HG03045 (cell line): Measurements from ENCODE around the gene AVPR2.

Source experiments
- ATAC-seq: cut with Tn5 transposase; IDR thresholded peaks from one replicate; pipeline ENCODE4 v1.9.1; 2021; ENCODE audit warnings: mild to moderate bottlenecking, moderate library complexity; ENCODE audit not compliant: unreplicated experiment

The AVPR2 gene

DNA sequence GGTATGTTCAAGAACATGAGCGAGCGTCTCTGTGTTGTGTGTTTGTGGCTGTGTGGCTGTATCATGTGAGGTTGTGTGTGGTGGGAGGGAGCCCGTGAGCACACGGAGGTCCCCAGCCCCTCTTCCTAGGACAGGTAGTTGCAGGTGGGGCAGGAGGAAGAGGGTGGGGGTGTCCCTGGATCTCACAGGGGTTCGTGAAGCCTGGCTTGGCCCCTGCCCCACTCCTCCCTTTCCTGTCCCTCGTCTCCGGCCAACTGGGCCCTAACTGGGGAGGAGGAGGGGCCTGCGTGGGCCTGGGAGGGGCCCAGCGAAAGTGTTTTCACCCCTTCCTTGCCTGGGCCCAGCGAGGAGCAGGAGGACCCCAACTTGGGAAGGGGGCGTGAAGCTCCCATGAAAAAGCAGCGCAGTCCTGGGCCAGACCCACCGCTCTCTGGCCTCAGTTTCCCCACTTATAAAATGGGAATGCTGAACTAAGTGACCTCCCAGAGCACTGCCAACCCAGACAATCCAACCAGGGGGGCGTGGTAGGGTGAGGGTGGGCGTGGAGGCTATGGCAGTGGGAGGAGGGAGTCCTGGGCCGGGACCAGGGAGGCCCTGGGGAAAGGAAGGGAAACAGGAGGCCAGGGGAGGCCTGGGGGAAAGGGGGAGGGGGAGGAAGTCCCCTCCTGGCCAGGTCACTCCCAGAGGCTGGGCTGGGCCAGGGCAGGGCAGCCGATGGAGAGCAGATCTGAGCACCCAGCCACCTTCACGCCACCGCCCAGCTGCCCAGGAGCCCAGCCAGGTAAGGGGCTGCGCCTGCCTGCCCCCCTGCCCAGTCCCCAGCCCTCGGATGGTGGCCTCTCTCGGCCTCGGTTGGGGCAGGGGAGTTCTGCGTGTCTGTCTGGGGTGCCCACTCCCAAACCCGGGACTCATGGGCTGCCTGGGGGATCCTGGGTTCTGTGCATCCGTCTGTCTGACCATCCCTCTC, at the start of gene AVPR2:
AVPR2 (plus strand) TSS at position 683 of the 967 bp plus-strand sequence. CDS start 473 bp downstream, outside the sequence.
- ATAC-seq = no peak

DNA sequence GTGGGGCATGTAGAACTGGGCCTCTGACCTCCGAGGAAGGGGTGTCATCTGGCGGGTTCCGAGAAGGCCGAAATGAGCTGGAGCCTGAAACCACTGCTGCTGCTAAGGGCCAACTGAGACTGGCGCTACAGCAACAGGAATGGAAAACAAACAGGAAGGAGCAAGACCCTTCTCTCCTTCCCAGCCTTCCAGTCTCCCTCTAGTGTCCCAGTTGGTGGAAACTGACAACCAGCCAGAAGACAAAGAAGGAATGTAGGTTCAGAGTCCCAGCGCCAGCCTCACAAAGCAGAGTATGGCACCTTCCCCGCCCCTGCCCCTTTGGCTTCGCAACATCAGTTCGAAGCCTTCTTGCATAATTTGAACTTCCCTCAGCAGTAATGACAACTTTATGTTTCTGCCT, 49.8 kb upstream of the AVPR2 start:
- no peak for ATAC-seq

DNA sequence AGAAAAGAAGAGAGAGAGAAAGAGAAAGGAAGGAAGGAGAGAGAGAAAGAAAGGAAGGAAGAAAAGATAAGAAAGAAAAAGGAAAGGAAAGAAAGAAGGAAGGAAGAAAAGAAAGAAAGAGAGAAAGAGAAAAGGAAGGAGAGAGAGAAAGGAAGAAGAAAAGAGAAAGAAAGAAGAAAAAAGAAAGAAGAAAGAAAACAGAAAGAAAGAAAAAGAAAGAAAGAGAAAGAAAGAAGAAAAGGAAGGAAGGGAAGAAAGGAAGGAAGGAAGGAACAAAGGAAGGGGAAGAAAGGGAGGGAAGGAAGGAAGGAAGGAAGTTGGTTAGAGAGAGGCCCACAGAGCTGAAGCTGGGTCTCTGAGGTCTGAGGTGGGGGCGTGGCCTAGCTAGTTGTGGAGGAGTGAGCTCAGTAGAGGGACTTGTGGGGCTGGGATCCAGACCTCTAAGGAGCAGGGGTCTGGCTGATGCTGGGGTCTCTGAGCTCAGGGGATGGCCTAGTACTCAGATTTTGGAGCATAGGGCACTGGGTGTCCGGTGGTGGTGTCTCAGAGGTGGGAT, 47.0 kb upstream of the AVPR2 start:
- no peak for ATAC-seq

DNA sequence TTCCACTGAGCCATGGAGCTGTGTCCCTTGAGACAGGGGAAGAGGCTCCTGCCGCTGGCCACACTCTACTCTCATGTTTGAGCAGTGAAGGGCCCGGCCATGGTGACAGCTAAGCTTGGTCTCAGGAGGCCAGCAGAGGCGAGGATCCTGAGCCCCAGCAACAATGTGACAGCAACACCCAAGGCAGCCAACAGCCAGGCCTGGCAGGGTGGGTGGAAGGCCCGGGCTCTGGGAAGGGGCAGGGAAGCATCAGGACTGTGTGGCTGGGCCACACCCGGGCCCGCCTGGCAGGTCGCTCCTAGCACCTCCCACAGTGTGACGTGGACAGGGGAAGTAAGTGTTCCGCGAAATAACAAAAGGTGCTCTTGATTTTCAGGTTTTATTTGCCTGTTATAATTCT, 43.3 kb upstream of the AVPR2 start:
- ATAC-seq = no peak

DNA sequence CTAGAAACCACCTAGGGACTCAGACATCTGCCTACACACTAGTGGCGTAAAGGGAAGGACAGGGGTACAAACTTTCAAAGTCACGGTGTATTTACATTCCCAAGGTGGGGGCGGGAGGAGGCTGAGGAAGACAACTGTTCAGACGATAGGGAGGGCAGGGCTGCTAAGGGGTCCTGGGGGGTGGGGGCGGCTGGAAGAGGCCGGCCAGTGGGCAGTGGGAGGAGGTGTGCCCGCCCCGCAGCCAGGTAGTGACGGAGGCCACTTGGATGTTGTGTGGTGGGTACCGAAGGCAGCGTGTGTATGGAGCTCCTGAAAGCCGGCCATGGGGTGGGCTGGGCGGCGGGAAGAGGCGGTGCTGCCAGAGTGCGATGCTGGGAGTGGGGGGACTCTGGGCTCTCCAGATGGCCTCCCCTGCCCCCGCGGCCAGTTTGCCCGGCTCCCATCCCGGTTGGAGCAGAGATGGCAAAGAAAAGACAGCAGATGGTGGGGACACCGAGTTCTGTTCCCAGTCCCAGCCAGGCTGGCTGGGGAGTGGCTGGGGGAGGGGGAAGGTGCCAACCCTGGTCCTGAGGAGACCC, 42.7 kb upstream of the AVPR2 start:
- no peak for ATAC-seq

DNA sequence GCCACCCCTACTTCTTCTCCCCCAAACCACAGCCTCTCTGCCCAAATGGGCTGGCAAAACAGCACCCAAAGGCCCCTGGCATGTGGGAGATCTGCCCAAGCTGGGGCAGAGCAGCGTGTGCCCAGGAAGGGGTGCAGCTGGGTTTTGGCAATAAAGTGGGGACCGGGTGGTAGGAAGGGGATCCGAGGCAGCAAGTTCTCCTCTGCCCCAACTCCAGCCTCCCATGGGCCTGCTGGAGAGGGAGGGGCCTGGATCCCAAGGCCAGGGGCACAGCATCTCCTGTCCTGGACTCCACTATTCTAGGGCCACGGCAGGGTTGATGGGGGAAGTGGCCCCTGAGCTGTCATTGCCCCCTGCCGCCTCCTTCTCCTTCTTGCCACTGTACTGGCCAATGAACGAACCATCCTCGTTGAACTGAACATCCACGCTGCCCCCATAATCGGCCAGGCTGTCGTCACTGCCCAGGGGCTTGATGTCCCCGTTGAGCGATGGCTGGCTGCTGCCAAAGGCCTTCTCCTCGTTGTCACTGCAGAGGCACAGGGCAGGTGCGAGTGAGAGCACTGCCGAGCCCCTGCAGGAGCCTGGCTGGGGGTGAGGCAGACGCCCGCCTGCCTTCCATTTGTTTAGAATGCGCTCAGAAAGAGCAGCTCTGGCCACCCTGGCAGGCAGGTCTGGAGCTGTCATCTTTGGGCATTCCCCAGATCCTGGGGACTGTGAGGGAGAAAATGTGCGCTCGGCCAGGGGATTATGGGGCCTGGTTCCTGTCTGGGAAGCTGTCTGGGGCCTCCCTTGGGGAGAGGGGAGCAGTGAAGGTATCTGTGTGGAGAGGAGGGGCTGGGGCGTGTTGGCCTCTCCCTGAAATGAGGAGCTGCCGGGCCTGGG, 41.9 kb upstream of the AVPR2 start:
- ATAC-seq = no peak

DNA sequence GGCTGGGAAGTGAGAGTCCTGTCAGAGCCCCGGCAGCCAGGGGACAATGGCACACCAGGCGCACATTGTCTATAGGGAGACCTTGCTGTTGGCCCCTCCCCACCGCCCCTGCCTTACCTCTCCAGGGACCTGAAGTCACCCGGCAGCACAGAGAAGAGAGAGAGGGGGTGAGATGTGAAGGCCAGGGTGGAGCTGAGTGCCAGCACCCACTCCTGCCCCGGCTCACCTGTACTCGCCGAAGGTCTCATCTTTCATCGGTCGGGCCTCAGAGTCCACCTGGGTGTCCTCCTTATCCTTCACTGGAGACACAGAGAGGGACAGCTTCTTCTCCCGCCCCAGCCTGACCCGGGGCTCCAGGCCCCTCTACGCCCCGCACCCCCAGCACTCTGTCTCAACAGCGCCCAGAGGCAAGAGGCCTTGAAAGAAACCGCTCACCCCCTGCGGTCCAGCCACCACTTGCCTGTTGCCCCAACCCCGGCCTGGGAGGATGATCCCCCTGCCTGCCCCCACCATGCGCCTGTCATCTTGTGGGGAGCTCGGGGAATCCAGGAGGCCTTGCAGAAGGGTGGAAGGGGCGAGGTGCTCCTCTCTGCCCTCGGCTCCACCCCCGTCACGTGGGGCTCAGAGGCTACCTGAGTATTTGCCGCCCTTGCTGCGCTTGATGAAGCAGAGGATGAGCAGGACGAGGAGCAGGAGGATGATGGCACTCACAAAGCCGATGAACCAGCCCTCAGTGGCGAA, 41.1 kb upstream of the AVPR2 start:
- no peak for ATAC-seq

DNA sequence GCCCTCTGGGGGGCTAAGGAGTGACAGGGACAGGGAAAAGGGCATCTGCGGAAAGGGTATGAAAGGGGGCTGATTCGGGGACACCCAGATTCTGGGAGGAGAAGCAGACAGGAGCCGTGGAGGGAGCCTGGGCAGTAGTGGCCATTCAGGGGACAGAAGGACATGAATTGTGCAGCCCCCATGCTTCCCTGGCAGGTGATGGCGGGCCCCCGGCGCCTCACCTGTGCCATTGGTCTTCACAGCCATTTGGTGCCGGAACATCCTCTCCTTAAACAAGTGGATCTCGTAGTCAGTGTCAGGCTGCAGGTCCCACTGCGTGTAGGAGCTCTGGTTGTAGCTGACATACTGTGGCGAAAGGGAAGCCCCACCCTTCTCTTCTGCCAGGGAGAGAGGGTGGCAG, 40.4 kb upstream of the AVPR2 start:
- no peak for ATAC-seq

DNA sequence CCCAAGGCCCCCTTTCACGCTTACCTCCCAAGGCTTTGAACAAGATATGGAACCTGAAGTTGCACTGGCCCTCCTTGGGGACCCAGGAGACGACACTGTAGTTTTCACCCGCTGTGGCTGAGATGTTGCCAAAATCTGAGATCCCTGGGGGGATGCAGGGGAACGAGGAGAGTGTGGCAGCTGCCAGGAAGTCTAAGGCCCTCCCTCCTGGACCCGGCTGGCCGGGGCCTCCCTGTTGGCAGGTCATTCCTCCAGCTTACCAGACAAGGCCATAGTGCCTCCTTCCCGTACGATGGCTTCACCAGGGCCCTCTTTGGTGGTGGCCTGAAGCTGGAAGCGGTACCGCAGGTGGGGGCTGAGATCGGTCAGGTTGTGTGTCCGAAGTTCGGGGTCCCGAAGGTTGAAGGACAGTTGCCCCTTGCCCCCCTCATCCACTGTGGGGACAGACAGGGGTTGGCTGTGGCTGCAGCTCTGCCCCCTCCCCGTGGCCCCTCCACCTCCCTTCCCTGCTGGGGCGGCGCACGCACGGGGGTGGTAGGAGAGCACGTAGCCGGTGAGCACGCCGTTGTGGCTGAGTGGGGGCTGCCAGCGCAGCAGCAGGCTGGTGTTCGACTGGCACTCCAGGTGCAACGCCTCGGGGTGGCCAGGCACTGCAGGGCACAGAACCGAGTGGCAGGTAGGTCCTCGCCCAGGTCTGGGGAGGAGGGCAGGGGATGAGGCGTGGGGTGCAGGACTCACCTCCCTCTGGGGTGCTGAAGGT, 39.7 kb upstream of the AVPR2 start:
- no peak for ATAC-seq

DNA sequence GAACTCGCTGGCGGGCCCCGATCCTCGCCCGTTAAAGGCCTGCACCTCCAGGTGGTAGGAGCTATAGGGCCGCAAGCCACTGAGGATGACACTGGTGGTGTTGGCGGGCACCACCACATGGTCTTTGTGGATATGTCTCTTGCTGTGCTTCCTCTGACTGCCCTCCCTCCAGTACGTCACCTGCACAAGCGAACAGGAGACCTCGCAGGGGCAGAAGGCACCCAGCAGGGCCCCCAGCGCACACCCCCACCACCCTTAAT, 39.2 kb upstream of the AVPR2 start:
- ATAC-seq = no peak

DNA sequence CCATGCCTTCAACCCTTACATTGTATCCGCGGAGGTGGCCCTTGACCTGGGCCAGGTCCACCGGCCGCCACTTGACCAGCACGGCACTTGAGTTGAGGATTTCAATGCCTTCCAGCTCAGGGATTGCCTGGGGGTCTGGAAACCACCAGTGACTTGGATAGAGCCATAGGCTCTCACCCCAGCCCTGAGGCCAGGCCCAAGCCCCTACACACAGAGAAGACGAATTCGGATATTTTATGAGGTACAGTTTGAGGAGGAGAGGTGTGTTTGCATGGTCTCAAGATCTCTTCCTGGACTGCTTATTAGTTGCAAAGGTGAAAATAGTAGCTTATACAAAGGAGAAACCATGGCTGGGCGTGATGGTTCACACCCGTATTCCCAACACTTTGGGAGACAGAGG, 38.8 kb upstream of the AVPR2 start:
- ATAC-seq = no peak

DNA sequence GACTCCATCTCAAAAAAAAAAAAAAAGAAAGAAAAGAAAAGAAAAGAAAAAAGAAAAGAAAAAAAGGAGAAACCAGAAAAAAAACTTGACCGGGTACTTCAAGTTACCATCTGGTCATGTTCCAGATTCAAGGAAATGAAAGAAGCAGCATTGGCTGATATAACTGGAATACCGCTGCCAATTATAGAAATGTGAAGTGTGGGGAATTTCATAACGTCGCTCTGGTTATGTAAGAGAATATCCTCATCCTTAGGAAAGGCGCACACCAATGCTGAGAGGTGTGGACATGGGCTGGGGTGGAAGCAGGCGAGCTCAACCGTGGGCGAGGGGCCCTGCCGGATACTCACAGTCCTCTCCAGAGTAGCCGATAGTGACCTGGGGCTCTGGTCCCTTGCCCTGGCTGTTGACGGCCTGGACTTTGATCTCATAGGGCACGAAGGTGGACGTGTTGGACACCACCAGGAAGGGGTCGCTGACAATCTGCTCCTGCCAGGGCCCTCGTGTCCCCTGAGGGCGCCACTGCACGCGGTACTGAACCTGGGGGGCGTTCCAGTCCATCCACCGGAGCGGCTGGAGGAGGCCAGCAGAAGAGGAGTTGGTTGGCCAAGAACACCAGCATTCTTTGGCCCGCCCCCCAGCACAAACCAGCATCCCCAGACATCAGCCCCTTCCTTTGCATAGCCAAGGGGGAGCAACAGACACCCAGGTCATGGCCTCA, 38.0 kb upstream of the AVPR2 start:
- no peak for ATAC-seq

DNA sequence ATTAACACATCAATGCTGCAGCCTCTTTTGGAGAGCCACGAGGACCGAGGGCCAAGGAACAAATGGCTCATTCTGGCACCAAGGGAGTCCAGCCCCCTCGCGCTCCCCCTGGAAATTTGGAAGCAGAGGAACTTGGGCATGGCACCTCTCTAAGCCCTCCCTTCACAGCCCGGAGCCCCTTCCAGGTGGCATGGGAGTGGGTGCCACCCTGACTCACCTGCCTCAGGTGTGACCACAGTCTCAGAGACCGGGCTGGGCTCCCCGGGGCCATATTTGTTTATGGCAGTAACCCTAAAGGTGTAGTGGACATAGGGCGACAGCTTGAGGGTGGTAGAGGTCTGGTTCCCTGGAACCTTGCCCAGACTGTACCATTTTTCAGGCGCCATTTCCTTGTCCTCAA, 37.3 kb upstream of the AVPR2 start:
- ATAC-seq = no peak

DNA sequence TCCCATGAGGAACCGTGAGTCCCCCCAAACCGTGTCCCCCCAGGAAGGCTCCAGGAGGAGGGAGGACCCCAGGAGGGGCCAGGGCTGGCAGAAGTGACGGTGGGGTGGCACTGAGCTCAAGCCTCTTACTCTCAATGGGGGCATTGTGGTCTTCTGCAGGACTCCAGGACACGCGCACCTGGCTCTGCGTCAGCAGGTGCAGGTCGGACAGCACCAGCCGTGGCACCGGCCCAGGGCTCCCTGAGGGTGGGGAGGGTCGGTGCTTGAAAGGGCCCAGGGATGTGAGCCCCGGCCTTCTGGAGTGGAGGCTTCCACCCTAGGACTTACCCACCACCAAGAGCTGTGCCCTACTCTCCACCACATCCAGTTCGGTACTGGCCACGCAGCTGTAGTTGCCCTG, 36.8 kb upstream of the AVPR2 start:
- ATAC-seq = no peak

DNA sequence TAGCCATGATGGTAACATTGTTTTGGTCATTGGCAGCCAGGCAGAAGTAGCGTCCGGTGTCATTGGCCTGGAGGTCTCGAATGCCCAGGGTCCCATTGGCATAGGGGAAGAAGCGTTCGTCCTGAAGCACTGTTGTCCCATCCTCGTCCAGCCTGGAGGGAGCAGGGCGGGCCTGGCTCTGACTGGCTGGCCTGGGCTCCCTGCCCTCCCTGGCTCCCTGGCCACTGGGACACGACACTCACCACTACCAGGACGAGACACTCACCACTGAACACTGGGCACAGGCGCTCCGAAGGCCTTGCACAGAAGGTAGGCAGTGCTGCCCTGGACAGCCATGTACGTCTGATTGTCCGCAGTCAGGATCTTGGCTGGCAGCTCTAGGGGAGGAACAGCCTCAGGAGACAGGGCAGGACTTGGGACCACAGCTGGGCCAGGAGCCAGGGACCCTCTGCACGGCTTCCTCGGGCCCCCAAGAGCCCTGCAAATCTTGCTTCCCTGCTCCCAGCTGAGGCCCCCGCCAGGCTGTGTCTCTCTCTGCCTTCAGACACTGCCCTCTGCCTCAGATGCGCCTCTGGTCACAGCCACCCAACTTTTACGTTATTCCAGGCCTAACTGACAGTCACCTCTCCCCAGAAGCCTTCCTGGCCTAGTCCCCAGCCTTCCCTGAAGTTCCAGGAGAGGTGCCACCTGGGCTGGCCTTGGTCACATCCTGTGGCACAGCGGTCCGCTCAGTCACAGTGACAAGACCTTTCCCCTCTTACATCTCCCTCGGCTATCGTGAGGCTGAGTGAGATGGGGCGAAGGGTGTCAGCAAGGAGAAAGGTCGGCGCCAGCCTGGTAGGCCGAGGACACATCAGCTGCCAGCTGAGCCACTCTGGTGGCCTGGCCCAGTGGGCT, 35.6 kb upstream of the AVPR2 start:
- no peak for ATAC-seq

DNA sequence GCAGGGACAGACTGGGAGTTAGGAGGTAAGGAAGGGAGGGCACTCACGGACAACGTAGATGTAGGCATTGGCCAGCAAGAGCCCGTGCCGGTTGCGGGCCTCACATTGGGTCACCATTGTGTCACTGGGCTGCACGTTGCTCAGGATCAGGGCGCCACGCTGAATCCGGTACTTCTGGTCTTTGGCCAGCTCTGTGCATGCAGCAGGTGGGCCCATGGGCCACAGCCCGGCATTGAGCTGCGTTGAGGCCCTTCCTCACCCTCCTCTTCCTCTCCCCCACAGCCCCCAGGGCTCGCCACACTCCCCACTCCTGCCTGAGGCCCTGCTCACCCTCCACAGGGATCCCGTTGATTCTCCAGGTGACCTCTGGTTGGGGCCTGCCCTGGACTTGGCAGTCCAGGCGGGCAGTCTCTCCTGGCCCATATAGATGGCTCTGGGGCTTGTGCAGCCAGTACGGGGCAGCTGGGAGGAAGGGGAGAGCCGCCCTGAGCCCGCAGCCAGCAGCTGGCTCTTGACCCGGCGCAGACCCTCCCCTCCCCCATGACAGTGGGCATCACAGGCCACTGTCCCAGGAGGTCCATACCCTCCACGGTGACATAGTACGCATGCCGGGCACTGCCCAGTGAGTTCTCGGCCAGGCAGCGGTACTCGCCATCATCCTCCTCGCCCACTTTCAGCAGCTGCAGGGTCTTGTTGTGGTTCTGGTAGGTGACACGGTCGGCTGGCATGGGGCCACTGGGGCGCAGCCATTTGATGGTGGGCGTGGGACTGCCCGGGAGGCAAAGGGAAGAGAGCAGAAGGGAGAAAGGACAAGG, 34.8 kb upstream of the AVPR2 start:
- ATAC-seq = no peak

DNA sequence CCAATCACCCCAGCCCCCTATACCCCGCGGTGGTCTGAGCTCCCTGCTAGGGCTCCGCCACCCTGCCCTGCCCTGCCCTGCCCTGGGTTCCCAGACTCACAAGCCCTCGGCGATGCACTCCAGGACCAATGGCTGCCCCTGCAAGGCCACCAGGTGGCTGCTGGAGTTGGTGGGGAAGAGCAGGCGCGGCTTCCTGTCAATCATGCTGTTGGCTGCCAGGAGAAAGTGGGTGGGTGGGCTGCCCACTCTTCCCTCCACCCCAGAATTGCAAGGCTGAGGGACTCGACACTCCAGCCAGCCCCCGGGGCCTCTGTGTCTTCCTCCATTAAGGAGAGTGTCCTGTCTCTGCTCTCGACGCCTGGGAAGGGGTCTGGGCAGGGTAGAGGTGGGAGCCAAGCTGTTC, 34.2 kb upstream of the AVPR2 start:
- no peak for ATAC-seq
